Measurements from ENCODE around the gene ZNF146. TPM values are rescaled to one million over a fixed set of nuclear protein-coding genes. Genes with fewer than 3 reads are reported as not detected.
"Not testable (repeated sequence)": the region's sequence is repeated elsewhere in the genome, so short reads cannot be mapped to it uniquely, and the experiment has no call there.

ZNF146 gene
- total RNA-seq, 1 donor from 2014 or later: 29.6 TPM

DNA sequence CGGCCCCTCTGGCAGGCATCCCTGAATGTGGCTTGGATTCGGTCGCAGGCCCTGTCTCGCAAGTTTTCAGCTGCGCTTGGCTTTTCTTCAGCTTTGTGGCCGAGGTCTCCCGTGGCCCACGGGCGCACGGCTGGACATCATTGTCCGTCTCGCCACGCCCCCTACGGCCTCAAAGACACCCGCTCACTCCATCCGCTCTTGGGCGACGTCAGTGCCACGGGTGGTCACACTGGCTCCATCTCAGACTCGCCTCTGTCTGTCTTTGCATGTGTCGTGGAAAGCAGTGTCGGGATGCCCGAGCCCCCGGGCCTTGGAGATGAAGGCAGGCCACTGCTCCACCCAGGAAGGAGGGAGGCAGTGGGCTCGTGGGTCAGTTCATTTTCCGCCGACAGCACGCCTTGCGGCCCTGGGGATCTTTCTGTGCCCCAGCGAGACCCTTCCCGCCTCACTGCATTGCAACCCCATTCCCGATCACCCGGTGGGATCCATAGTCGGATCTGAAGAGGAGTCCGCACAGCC lies 51.0 kb downstream of the ZNF146 start:
- DNase-seq: no peak
- ATAC-seq (ENCODE audit: poor library complexity): no peak
- intact Hi-C loops (cut with DNase I): no loop called here

- ATAC-seq (ENCODE audit: poor library complexity) (no peak), DNase-seq (no peak)
- intact Hi-C loops (cut with DNase I): no loop called here
Measured at GRCh38 chr19:36266375-36266961, 51.6 kb downstream of the ZNF146 start.

GRCh38 chr19:36267061-36267845 lies 52.3 kb downstream of the ZNF146 start:
- intact Hi-C loops (cut with DNase I): no loop called here
- no peak for ATAC-seq (ENCODE audit: poor library complexity)

GRCh38 chr19:36268081-36268480 lies 53.2 kb downstream of the ZNF146 start:
- intact Hi-C loops (cut with DNase I); ATAC-seq (ENCODE audit: poor library complexity); DNase-seq: not testable (repeated sequence)

More at GRCh38 chr19:36267061-36267845, 52.3 kb downstream of the ZNF146 start:
- no peak for DNase-seq

GRCh38 chr19:36268591-36268990 lies 53.7 kb downstream of the ZNF146 start:
- intact Hi-C loops (cut with DNase I); ATAC-seq (ENCODE audit: poor library complexity); DNase-seq: not testable (repeated sequence)

DNA sequence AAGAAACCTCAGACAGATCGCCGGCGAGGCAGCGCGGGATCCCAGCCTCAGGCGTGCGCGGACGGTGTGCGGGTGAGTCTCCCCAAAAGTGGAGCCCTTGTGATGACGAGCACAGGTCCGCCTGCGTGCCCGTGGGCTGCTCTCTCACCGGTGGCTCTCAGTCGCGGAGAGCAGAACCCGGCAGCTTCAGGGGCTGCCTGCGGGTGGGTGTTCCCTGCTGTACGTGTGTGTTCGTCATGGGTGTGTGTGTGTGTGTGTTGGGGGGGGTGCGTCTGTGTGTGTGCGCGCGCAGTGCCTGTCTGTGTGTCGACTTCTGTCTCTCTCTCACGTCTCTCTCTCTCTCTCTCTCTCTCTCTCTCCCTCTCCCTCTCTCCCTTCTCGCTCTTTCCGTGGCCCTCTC lies 54.4 kb downstream of the ZNF146 start:
- intact Hi-C loops (cut with DNase I); ATAC-seq (ENCODE audit: poor library complexity); DNase-seq: not testable (repeated sequence)

Other genes with a start within 250 kb of the ZNF146 start
- gene SDHAF1, start 219.9 kb upstream of the ZNF146 start, total RNA-seq: 10.2 TPM
- gene SYNE4, start 206.3 kb upstream of the ZNF146 start, total RNA-seq: 0.30 TPM
- gene ALKBH6, start 200.9 kb upstream of the ZNF146 start, total RNA-seq: 9.4 TPM
- gene CLIP3, start 182.2 kb upstream of the ZNF146 start, total RNA-seq: 4.1 TPM
- gene THAP8, start 160.8 kb upstream of the ZNF146 start, total RNA-seq: 4.2 TPM
- gene WDR62, start 160.2 kb upstream of the ZNF146 start, total RNA-seq: 28.3 TPM
- not detected for gene OVOL3, start 104.0 kb upstream of the ZNF146 start, total RNA-seq
- 145 TPM for gene POLR2I, start 100.2 kb upstream of the ZNF146 start, total RNA-seq
- 95.8 TPM for gene TBCB, start 99.6 kb upstream of the ZNF146 start, total RNA-seq
- 781 TPM for gene CAPNS1, start 75.0 kb upstream of the ZNF146 start, total RNA-seq
- 3,311 TPM for gene COX7A1, start 62.7 kb upstream of the ZNF146 start, total RNA-seq
- 3.9 TPM for gene ZNF565, start 441 bp upstream of the ZNF146 start, total RNA-seq
- gene ZFP14, start 164.1 kb downstream of the ZNF146 start, total RNA-seq: 2.6 TPM
- gene ZFP82, start 203.5 kb downstream of the ZNF146 start, total RNA-seq: 4.8 TPM